CD4-positive, alpha-beta T cell (primary cell): ENCODE measurements around the gene ANKDD1A. TPM values are rescaled to one million over a fixed set of nuclear protein-coding genes. Genes with fewer than 3 reads are reported as not detected.

Experiments
- ATAC-seq: fragments of 200-7000 bp; cut with Tn5 transposase; one replicate; pipeline ENCODE4 v1.10.0; 2022; ENCODE audit warnings: mild to moderate bottlenecking; ENCODE audit not compliant: poor library complexity
- CTCF ChIA-PET: fragments of 350-600 bp; sonication (Branson Sonifier 250); formaldehyde crosslinking; loops from one replicate; lab custom pipeline; 2021; ENCODE audit warnings: antibody characterized with exemption, inconsistent platforms; lab: Charles Lee
- POLR2A ChIA-PET: fragments of 350-600 bp; sonication (Branson Sonifier 250); formaldehyde crosslinking; loops from one replicate; lab custom pipeline; 2021; ENCODE audit warnings: antibody characterized with exemption, inconsistent platforms; lab: Charles Lee
- DNase-seq, 14 experiments: peaks; one replicate each; pipeline ENCODE4 v3.0.0-alpha.2; 2013 to 2020; ENCODE audit warnings: mixed read lengths in 2 of 14
- H3K27ac ChIP-seq, 2 donors: one replicate each; pipeline versions ENCODE4 v1.5.1 to v1.7.0; 2013; ENCODE audit warnings: low read length in 2 of 2, low read depth in 1 of 2, mild to moderate bottlenecking in 1 of 2
- H3K27me3 ChIP-seq, 2 experiments: 1 replicate in 1 of 2; 2 replicates in 1 of 2; pipeline versions ENCODE4 v1.6.1 to v1.7.0; 2013; ENCODE audit warnings: low read length in 2 of 2, control low read depth in 1 of 2, mild to moderate bottlenecking in 1 of 2, moderate library complexity in 1 of 2; ENCODE audit not compliant: insufficient read depth in 2 of 2, control insufficient read depth in 1 of 2
- H3K36me3 ChIP-seq: one replicate; pipeline ENCODE4 v1.6.1; 2013; ENCODE audit warnings: low read length, control low read depth; ENCODE audit not compliant: insufficient read depth
- H3K4me1 ChIP-seq: one replicate; pipeline ENCODE4 v1.6.1; 2013; ENCODE audit warnings: low read length, control low read depth; ENCODE audit not compliant: insufficient read depth
- H3K4me3 ChIP-seq: one replicate; pipeline ENCODE4 v1.5.1; 2013; ENCODE audit warnings: mild to moderate bottlenecking, low read length, moderate library complexity
- H3K9me3 ChIP-seq, 2 experiments: 1 replicate in 1 of 2; 2 replicates in 1 of 2; pipeline versions ENCODE4 v1.6.1 to v1.7.0; 2013; ENCODE audit warnings: low read length in 2 of 2, mild to moderate bottlenecking in 2 of 2, control low read depth in 1 of 2, moderate library complexity in 1 of 2; ENCODE audit not compliant: control insufficient read depth in 1 of 2, insufficient read depth in 1 of 2
- H3K27ac Mint-ChIP-seq: one replicate; pipeline ENCODE4 v1.8.0; 2020; ENCODE audit warnings: mixed read lengths
- H3K27me3 Mint-ChIP-seq: one replicate; pipeline ENCODE4 v1.8.0; 2021; ENCODE audit warnings: mixed read lengths
- H3K36me3 Mint-ChIP-seq: one replicate; pipeline ENCODE4 v1.8.0; 2021; ENCODE audit warnings: low read depth, mixed read lengths
- H3K4me1 Mint-ChIP-seq: one replicate; pipeline ENCODE4 v1.8.0; 2021; ENCODE audit warnings: low read depth, mixed read lengths
- H3K4me3 Mint-ChIP-seq: one replicate; pipeline ENCODE4 v1.8.0; 2020; ENCODE audit warnings: mild to moderate bottlenecking, mixed read lengths
- H3K9me3 Mint-ChIP-seq: one replicate; pipeline ENCODE4 v1.8.0; 2020; ENCODE audit warnings: mixed read lengths
- intact Hi-C, 2 experiments: fragments of 100-400 bp; cut with DNase I in 1 of 2; cut with micrococcal nuclease in 1 of 2; formaldehyde crosslinking; loops; one replicate each; pipeline versions ENCODE4 v1.15.1 to v1.9.0; 2023 to 2025; cut with DNase I, micrococcal nuclease
- total RNA-seq, 174 experiments: library from RNA in 2 of 174; stranded (reverse) in 2 of 174; gene quantifications; one replicate each; pipeline ENCODE4 v1.2.3 and lab custom pipeline; 2021 to 2026
- TF ChIP-seq, protein P1 (sequence below): fragments of 200-600 bp; IDR thresholded peaks from one replicate; pipeline ENCODE4 v1.8.0; 2022; ENCODE audit warnings: antibody characterized with exemption, mild to moderate bottlenecking

ANKDD1A gene
- total RNA-seq, 2 experiments from 2014 or later, result 0.95 to 1.9 TPM

GRCh38 chr15:64864068-64864467 lies 47.6 kb upstream of the ANKDD1A start:
- Mint-ChIP-seq H3K27ac (no peak overlapping the region), H3K4me3 (no peak overlapping the region), H3K27me3 (no peaks in the 10 kb centered on the region), H3K4me1 (no peaks in the 10 kb centered on the region), H3K36me3 (peaks cover 64% of the 10 kb centered on the region), H3K9me3 (no peaks in the 10 kb centered on the region)
- DNase-seq (no peak), ATAC-seq (no peak)
- TF ChIP-seq, protein P1, sequence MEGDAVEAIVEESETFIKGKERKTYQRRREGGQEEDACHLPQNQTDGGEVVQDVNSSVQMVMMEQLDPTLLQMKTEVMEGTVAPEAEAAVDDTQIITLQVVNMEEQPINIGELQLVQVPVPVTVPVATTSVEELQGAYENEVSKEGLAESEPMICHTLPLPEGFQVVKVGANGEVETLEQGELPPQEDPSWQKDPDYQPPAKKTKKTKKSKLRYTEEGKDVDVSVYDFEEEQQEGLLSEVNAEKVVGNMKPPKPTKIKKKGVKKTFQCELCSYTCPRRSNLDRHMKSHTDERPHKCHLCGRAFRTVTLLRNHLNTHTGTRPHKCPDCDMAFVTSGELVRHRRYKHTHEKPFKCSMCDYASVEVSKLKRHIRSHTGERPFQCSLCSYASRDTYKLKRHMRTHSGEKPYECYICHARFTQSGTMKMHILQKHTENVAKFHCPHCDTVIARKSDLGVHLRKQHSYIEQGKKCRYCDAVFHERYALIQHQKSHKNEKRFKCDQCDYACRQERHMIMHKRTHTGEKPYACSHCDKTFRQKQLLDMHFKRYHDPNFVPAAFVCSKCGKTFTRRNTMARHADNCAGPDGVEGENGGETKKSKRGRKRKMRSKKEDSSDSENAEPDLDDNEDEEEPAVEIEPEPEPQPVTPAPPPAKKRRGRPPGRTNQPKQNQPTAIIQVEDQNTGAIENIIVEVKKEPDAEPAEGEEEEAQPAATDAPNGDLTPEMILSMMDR, result no peak
- H3K36me3 ChIP-seq, result peaks cover 77% of the 10 kb centered on the region
- H3K27me3 ChIP-seq, result no peaks in the 10 kb centered on the region
- no peaks in the 10 kb centered on the region for H3K9me3 ChIP-seq
- peaks cover 8% of the 10 kb centered on the region for H3K4me1 ChIP-seq
- ChIA-PET CTCF (interaction anchor here (1.3 kb wide), 1 partner anchor 29 kb away, joined by 3 read pairs; no protein-coding TSS in a partner anchor), POLR2A (interaction anchor here (1.2 to 1.6 kb wide), 2 partner anchors 29 to 31 kb away, joined by 3 to 5 read pairs; no protein-coding TSS in a partner anchor)
- no peak overlapping the region for H3K4me3 ChIP-seq
- intact Hi-C loops, result no loop called here
- H3K27ac ChIP-seq, result no peak overlapping the region

GRCh38 chr15:64865126-64865997 lies 46.3 kb upstream of the ANKDD1A start:
- DNase-seq (no peak), ATAC-seq (no peak)
- Mint-ChIP-seq H3K36me3 (peaks cover 58% of the 10 kb centered on the region), H3K9me3 (no peaks in the 10 kb centered on the region), H3K4me3 (no peak overlapping the region), H3K27ac (no peak overlapping the region), H3K27me3 (no peaks in the 10 kb centered on the region), H3K4me1 (peaks cover 5% of the 10 kb centered on the region)
- Histone ChIP-seq H3K27ac (no peak overlapping the region), H3K4me3 (no peak overlapping the region), H3K36me3 (peaks cover 64% of the 10 kb centered on the region), H3K27me3 (no peaks in the 10 kb centered on the region), H3K9me3 (no peaks in the 10 kb centered on the region), H3K4me1 (peaks cover 8% of the 10 kb centered on the region)
- ChIA-PET CTCF (interaction anchor here (0.6 to 1.3 kb wide), 2 partner anchors 30 to 770 kb away, joined by 3 to 5 read pairs; no protein-coding TSS in a partner anchor), POLR2A (interaction anchor here (1.4 to 1.6 kb wide), 2 partner anchors 29 to 30 kb away, joined by 5 to 8 read pairs; no protein-coding TSS in a partner anchor)
- TF ChIP-seq, protein P1, result no peak
- intact Hi-C loops, result no loop called here

GRCh38 chr15:64865998-64866520 lies 45.6 kb upstream of the ANKDD1A start:
- Mint-ChIP-seq H3K9me3 (no peaks in the 10 kb centered on the region), H3K27ac (no peak overlapping the region), H3K36me3 (peaks cover 53% of the 10 kb centered on the region), H3K4me1 (peaks cover 5% of the 10 kb centered on the region), H3K27me3 (no peaks in the 10 kb centered on the region), H3K4me3 (no peak overlapping the region)
- POLR2A ChIA-PET, result interaction anchor here (1.4 kb wide), 1 partner anchor 28 kb away, joined by 8 read pairs; no protein-coding TSS in a partner anchor
- no peak for DNase-seq
- Histone ChIP-seq H3K27ac (no peak overlapping the region), H3K9me3 (no peaks in the 10 kb centered on the region), H3K27me3 (no peaks in the 10 kb centered on the region), H3K36me3 (peaks cover 57% of the 10 kb centered on the region), H3K4me3 (no peak overlapping the region), H3K4me1 (peaks cover 8% of the 10 kb centered on the region)
- TF ChIP-seq, protein P1, result no peak
- CTCF ChIA-PET, result no interaction called here
- intact Hi-C loops, result no loop called here
- ATAC-seq, result no peak
